SIG-M5 treated with dmso at 0.1 percent for 504 hours (cell line): ENCODE data around the gene FOSL2.

Experiments used
- DNase-seq: peaks from one replicate; lab custom pipeline; 2025; ENCODE audit not compliant: unreplicated experiment; lab: John Stamatoyannopoulos, UW

FOSL2 gene

DNA sequence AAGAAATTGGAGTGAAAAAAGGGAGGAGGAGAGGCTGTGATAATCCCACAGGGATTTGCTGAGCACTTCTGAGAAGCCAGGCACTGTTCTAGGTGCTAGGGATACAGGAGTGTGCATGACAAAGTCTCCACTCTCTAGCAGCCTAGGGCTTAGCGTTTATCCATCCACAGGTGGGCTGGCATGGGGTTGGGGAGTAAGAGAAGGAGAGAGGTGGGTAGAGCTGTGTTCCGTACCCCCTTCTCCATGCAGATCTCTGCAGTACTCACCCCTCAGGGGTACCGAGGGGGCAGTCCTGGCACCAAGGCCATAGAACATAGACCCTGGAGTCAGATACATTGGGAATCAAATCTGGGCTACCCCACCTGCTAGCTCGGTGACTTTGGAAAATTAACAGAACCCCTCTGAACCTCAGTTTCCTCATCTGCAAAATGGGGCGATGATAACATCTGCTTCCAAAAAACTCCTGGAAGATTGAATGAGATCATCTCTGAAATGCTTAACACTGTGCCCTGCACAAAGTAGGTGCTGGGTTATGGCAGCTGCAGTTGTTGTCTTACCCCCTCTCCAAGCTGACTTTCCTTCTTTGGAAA is 18.6 kb downstream of the FOSL2 start:
- DNase-seq = no peak

DNA sequence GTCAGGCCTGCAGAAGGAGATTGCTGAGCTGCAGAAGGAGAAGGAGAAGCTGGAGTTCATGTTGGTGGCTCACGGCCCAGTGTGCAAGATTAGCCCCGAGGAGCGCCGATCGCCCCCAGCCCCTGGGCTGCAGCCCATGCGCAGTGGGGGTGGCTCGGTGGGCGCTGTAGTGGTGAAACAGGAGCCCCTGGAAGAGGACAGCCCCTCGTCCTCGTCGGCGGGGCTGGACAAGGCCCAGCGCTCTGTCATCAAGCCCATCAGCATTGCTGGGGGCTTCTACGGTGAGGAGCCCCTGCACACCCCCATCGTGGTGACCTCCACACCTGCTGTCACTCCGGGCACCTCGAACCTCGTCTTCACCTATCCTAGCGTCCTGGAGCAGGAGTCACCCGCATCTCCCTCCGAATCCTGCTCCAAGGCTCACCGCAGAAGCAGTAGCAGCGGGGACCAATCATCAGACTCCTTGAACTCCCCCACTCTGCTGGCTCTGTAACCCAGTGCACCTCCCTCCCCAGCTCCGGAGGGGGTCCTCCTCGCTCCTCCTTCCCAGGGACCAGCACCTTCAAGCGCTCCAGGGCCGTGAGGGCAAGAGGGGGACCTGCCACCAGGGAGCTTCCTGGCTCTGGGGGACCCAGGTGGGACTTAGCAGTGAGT is 19.4 kb downstream of the FOSL2 start:
- no peak for DNase-seq

DNA sequence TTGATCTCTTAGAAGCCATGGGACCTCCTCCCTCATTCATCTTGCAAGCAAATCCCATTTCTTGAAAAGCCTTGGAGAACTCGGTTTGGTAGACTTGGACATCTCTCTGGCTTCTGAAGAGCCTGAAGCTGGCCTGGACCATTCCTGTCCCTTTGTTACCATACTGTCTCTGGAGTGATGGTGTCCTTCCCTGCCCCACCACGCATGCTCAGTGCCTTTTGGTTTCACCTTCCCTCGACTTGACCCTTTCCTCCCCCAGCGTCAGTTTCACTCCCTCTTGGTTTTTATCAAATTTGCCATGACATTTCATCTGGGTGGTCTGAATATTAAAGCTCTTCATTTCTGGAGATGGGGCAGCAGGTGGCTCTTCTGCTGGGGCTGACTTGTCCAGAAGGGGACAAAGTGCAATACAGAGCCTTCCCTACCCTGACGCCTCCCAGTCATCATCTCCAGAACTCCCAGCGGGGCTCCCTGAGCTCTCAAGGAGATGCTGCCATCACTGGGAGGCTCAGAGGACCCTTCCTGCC is 20.0 kb downstream of the FOSL2 start:
- DNase-seq = no peak

DNA sequence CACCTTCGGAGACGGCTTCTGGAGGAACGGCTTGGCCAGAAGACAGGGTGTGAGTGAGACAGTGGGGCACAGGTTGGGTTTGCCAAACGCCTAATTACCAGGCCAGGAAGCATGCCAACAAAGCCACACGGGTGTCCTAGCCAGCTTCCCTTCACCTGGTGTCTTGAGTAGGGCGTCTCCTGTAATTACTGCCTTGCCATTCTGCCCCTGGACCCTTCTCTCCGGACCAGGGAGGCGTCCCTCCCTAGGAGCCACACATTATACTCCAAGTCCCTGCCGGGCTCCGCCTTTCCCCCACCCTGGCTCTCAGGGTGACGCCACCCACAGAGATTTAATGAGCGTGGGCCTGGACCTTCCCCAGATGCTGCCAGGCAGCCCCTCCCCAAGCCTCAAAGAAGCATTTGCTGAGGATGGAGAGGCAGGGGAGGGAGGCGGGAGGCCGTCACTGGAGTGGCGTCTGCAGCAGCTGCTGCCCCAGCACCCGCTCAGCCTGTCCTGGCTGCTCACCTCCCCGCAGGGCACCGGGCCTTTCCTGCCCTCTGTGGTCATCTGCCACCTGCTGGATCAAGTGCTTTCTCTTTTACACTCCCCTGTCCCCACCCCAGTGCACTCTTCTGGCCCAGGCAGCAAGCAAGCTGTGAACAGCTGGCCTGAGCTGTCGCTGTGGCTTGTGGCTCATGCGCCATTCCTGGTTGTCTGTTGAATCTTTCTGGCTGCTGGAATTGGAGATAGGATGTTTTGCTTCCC is 20.7 kb downstream of the FOSL2 start:
- no peak for DNase-seq

DNA sequence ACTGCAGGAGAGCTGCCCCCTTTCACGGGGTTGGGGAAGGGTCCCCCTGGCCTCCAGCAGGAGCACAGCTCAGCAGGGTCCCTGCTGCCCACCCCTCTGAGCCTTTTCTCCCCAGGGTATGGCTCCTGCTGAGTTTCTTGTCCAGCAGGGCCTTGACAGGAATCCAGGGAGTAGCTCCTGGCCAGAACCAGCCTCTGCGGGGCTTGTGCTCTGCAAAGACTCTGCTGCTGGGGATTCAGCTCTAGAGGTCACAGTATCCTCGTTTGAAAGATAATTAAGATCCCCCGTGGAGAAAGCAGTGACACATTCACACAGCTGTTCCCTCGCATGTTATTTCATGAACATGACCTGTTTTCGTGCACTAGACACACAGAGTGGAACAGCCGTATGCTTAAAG is 21.2 kb downstream of the FOSL2 start:
- no peak for DNase-seq

DNA sequence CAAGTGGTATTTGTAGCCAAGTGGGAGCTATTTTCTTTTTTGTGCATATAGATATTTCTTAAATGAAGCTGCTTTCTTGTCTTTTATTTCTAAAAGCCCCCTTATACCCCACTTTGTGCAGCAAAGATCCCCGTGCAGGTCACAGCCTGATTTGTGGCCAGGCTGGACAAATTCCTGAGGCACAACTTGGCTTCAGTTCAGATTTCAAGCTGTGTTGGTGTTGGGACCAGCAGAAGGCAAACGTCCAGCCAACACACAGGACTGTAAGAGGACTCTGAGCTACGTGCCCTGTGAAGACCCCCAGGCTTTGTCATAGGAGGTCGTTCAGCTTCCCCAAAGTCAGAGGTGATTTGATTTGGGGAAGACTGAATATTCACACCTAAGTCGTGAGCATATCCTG is 21.9 kb downstream of the FOSL2 start:
- DNase-seq = no peak

DNA sequence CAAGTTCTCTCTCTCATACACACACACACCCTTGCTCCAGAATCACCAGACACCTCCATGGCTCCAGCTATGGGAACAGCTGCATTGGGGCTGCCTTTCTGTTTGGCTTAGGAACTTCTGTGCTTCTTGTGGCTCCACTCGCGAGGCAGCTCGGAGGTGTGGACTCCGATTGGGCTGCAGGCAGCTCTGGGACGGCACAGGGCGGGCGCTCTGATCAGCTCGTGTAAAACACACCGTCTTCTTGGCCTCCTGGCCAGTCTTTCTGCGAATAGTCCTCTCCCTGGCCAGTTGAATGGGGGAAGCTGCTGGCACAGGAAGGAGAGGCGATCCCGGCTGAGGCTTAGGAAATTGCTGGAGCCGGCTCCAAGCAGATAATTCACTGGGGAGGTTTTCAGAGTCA is 22.4 kb downstream of the FOSL2 start:
- no peak for DNase-seq

DNA sequence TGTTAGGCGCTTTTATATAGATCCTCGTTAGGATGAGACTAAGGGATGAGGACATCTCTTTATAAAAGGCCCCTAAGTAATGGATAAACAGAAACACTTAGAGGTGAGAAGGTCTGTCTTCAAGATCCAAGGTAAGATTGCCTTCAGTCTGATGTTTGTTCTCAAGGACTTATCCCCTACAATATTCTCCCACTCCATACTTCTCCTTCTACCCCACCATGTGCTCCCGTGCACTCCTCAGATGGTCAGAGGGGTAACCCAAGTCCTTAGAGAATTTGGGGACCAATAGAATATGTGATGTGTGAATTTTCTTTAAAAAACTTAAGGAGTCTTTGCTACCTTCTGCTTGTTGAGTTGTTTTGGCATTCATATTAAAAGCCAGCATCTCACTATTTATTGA is 23.1 kb downstream of the FOSL2 start:
- no peak for DNase-seq

DNA sequence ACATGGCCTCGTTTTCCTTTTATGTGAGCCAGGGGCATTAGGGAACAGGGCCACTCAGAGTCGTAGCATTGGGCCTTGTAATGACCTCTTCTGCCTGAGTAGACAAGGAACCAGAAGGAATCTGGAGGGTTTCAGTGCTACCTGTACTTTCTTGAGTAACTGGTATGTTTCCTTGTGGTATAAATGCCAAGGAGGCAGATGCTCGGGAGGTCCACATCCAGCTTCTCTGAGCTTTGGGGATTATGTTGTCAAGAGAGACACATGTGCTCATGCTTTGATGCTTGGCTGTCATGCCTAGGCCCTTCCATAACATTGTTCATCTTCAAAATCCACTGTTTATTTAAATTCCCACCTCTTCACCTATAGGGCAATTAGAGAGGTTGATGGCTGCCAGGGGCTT is 26.3 kb downstream of the FOSL2 start:
- DNase-seq = no peak

DNA sequence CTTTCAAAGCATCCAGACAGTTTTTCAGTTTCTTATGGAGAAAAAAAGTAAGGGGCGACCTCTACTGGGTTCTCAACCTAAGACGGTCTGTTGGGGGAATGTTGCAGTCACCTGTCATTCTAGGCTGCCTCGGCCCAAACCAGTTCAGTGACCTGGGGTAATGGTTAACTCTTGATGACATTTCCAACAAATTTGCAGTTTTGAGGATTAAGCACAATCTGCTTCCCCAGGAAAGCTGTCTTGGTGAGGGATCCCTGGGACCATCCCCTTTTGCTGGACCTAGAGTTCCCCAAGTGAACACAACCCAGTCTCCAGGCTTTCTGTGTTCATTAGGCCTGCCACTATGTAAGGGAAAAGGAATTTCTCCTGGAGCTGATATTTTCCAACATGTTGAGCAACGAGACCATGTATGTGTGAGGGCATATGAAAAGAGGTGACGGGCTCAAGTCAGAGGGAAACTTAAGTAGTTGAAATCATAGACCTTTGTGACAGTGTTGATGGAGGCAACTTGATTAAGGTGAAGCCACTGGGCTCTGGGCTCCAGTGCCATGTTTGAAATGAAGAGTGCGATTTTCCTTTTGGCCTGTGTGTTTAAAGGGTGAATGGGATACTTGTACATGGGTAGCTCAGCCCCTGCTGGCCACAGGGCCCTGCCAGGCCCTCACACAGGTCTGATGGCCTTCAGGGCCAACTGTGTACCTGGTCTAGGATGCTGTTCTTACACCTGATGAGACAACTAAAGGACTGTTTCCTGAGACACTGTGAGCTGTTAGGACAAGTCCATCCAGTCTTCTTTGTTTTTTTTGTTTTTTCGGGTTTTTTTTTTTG is 27.0 kb downstream of the FOSL2 start:
- DNase-seq = no peak

DNA sequence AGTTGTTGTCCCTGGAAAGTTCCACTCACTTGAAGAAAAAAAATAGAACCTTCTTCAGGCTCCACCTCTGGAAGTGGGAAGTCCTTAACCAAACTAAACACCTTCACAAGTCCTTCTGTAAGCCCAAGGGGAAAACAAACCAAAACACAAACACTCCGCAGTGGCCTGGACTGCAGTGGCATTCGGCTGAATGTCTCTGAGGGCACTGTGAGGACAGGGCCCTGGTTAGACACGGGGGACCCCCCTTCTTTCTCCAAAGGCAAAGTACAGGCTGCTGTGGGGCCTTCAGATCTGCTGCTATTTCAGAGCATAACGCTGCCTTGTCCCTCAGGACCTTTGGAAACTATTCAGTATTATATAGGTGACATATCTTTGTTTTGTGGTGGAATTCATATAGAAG is 28.1 kb downstream of the FOSL2 start:
- DNase-seq = no peak

DNA sequence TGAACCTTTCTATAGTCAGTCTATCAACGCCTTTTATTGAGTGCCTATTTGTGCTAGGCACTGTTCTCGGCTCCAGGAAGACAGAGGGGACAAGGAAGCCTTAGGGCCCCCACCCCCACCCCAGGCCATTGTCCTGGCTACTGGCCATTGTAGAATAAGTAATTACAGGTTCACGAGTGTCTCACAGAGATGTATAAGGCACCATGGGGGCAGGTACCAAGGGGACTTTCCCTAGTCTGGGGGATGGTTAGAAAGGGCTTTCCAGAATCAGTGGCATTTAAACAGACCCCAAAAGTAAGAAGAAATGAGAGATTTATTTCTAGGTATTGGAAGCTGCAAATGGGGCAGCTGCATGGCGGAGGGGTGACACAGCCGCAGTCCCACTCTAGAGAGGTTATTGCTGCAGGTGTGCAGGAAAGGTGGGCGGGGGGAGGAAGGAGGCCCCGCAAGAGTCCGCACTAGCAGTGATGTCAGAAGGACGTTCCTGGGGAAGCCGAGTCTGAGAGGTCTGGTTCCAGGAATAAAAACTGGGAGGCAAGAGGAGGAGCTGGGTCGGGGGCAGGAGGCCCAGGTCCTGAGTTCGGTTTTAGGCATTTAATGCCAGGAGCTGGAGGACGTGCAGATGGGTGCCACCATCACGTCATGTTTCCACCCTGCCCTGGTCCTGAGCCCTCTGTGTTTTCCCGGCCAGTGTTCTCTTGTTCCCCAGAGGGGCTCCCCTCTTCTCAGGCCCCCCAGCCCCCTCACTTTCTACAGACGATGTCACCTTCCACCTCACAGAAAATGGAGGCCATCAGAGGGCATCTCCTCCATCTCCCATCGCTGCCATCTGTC is 30.5 kb downstream of the FOSL2 start:
- DNase-seq = no peak

DNA sequence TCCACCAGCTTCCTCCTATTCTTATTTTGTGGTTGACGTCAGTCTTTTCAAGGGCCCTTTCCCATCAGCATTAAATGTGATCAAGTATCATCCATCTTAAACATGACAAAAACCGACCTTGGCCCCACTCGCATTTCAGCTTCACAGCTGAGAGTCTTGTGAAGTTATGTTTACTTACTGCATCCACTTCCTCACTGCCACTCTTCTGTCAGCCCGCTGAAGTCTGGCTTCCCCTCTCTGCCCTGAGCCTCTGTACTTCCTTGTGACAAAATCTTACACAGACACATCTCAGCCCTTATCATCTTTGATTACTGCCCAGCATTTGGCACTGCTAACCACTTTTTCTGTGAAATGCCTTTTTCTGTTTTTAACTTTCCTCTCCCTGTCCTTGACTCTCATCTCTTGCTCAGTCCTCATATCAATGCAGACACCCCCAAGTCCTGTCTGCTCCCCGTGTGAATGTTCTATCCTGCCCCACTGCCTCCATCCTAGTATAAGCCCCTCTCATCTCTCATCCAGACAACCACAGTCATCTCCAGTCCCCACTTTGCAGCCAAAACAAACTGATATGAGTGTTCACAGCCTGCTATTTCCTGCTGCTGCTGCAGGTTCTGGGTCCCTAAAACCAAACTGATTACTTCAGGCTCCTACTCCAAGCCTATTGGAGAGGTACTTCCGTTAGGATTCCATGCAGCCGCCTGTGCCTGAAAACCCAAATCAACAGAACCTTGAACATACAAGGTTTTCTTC is 31.4 kb downstream of the FOSL2 start:
- peak; percentile 77 for DNase-seq

DNA sequence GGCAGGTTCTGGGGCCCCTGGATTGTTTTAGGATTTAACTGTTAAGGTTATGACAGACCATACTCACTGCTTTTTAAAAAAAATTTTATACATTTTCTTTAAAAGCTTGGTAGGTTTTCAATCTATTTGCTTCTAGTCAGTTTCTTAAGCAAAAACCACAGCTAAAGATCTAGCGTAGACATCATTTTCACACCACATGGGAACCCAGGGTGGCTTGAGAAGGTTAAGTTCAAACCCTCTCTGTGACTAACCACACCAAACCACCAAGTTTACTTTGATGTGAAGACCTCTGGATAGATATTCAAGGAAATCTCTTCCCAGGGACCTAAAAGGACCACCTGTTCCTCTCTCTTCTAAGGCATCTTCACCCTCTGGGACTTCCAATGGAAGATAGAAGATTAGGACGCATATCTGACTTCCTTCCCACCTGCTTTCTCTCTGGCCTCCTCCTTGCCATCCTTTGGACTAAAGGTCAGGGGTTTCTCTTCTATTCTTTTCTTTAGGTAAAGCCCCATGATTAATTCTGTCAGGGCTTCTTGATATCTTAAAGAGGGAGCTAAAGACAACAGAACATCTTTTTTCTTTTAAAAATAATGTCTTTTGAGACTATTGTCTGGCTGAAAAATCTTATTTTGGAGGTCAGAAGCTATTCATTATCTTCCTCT is 32.3 kb downstream of the FOSL2 start:
- no peak for DNase-seq

DNA sequence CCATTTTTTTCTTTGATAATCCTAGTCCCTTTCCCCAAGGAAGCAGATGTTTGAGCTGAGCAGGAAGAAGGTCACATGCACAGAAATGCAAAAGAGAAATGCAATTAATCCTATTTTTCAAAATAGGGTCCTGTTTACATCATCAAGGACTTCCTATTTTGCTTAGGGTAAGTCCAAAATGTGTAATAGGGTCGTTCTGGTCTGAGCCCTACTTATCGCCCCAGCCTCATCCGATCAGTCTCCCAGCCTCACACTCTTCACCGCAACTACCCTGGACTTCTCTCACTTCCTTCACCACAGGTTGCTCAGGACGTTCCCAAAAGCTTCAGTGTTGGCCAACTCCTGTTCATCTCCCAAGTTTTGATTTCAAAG is 32.8 kb downstream of the FOSL2 start:
- DNase-seq = no peak

DNA sequence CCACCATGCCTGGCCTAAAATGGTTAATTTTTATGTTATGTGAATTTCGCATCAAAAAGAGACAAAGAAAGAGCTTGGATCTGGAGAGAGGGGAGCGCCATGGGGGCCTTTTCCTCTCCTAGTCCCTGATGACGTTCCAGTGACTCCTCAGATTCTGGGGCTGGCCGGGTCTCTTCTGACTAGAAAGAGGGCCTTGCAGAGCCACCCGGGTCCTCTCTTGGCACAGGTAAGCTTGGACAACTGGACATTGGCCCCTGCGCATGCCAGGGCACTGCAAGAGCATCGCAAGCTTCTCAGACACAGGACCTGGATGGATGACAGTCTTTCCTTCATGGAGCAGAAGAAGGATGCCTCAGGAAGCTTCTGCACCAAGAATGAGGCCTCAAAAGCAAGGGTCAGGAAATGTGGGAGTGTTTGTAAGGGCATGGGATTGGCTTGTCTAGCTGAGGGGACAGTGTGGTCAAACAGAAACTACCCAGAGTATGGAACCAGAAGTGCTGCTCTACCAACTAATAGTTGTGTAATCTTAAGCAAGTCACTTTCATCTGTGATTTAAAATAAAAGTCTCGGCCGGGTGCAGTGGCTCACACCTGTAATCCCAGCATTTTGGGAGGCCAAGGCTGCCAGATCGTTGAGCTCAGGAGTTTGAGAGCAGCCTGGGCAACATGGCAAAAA is 35.2 kb downstream of the FOSL2 start:
- no peak for DNase-seq

DNA sequence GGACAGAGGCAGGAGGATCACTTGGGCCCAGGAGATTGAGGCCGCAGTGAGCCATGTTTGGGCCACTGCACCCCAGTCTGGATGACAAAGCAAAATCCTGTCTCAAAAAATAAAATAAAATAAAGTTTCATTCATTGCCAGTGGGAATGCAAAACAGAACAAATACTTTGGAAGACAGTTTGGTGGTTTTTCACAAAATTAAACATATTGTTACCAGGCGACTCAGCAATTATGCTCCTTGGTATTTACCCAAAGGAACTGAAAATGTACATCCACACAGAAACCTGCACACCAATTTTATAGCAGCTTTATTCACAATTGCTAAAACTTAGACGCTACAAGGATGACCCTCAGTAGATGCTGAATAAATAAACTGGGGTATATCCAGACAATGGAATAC is 35.8 kb downstream of the FOSL2 start:
- no peak for DNase-seq

DNA sequence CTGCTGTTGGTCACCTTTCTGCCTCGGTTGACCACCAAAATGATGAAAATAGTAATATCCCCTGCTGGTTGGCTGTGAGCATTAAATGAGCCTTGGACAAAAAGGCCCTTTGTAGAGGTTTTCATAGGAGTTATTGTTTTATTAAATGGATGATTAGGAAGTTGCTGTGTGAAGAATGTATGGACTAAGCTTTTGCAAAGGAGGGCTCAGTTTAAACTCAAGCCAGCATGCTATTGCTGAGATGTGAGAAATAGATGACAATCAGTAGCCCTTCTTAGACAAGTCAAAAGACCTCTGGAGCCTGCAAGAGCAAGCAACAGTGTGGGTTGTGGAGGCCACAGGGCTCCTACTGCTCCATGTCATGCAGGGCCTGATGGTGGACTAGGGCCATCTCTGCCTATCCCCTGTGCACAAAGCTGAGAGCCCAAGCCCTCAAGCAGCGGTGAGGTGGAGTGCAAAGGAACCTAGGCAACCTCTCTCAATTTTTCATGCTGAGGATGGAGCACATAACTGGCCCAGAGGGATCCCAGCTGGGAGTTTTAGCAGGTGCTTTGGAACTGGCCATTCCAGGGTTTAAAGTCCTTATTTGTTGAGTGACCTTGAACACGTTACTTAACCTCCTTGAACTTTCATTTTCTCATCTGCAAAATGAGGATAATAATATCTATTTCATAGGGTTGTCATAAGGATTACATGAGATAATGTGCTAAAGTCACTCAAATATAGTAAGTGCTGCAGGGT is 37.1 kb downstream of the FOSL2 start:
- DNase-seq = no peak
